ENCODE data around the gene TBC1D16.
"Not testable (repeated sequence)": the region's sequence is repeated elsewhere in the genome, so short reads cannot be mapped to it uniquely, and the experiment has no call there.

Gene TBC1D16

DNA sequence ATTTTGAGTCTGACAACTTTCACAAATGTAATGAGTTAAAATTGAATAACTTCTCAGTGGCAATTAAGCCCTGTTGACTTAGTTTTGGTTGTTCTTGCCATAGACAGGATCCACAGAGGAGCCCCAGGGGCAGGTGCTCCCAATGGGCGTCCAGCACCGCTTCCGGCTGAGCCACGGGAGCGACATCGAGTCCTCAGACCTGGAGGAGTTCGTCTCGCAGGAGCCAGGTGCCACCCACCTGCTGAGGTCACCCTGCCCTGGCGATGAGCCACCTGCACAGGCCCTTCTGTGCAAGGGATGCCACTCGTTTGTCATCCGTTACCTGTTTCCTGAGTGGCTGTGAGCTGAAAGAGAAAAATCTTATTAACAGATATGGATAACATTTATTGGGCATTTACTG lies 11.5 kb upstream of the TBC1D16 start:
- CTCF ChIA-PET, result no interaction called here
- POLR2A ChIA-PET, result no interaction called here
- no peak for DNase-seq (ENCODE audit: low read depth, low spot score)
- H3K4me3 ChIP-seq (ENCODE audit: low read depth, low read length), result no peak overlapping the region
- TF ChIP-seq, protein P1, sequence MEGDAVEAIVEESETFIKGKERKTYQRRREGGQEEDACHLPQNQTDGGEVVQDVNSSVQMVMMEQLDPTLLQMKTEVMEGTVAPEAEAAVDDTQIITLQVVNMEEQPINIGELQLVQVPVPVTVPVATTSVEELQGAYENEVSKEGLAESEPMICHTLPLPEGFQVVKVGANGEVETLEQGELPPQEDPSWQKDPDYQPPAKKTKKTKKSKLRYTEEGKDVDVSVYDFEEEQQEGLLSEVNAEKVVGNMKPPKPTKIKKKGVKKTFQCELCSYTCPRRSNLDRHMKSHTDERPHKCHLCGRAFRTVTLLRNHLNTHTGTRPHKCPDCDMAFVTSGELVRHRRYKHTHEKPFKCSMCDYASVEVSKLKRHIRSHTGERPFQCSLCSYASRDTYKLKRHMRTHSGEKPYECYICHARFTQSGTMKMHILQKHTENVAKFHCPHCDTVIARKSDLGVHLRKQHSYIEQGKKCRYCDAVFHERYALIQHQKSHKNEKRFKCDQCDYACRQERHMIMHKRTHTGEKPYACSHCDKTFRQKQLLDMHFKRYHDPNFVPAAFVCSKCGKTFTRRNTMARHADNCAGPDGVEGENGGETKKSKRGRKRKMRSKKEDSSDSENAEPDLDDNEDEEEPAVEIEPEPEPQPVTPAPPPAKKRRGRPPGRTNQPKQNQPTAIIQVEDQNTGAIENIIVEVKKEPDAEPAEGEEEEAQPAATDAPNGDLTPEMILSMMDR (IDR thresholded peaks at IDR 0.05; ENCODE audit: insufficient read depth, low read length, missing control alignments), result no peak

DNA sequence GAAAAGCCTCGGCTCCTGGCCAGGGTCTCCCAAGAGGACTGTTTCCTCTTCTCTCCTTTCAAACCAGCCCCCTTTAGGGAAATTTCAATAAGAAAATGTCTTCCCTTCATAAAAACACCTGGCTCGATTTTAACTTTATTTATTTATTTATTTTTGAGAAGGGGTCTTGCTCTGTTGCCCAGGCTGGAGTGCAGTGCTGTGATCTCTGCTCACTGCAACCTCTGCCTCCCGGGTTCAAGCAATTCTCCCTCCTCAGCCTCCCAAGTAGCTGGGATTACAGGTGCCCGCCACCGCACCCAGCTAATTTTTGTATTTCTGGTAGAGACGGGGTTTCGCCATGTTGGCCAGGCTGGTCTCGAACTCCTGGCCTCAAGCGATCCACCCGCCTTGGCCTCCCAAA lies 11.0 kb upstream of the TBC1D16 start:
- DNase-seq (ENCODE audit: low read depth, low spot score); CTCF ChIA-PET; POLR2A ChIA-PET; H3K4me3 ChIP-seq (ENCODE audit: low read depth, low read length): not testable (repeated sequence)

DNA sequence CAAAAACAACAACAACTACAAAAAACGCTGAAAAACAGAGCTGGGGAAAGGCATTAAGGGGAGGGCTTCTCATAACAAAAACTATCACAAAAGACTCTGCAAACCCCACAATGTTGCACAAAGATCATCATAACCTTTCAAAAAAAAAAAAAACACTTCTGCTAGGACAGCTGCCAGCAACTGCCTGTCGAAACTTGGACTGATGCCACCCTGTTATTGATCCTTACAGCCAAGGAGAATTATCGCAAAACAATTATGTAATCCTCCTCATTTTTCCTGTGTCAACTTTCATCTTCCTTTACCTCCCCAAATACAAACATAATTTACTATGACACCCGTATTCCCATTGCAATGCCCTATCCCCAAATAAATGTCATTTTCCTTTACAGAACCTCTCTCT lies 10.0 kb upstream of the TBC1D16 start:
- TF ChIP-seq, protein P1 (IDR thresholded peaks at IDR 0.05; ENCODE audit: insufficient read depth, low read length, missing control alignments), result no peak
- H3K4me3 ChIP-seq (ENCODE audit: low read depth, low read length), result no peak overlapping the region
- CTCF ChIA-PET, result interaction anchor here (0.6 to 1.3 kb wide), 3 partner anchors 11 to 304 kb away, joined by 3 to 4 read pairs (median 3); no protein-coding TSS in a partner anchor
- no peak for DNase-seq (ENCODE audit: low read depth, low spot score)
- POLR2A ChIA-PET, result no interaction called here

DNA sequence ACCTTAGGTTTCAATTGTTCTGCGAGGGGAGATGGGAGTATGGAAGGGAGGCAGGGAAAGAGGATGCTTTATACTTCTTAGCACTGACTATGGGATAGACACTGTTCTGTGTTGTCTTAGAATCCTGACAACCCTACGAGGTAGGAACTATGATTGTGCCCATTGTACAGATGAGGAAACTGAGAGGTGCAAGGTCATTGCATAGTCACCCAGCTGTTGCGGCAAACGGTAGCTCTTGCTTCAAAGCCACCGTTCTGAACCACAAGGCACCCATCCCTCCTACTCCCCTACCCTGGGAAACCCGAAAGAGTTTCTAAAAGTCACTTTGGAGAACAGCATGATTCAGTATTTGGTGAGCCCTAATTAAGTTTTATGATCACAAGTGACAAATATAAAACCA lies 8.3 kb upstream of the TBC1D16 start:
- TF ChIP-seq, protein P1 (IDR thresholded peaks at IDR 0.05; ENCODE audit: insufficient read depth, low read length, missing control alignments), result no peak
- CTCF ChIA-PET, result interaction anchor here (0.9 kb wide), 1 partner anchor 36 kb away, joined by 3 read pairs; no protein-coding TSS in a partner anchor
- POLR2A ChIA-PET, result no interaction called here
- no peak for DNase-seq (ENCODE audit: low read depth, low spot score)
- no peak overlapping the region for H3K4me3 ChIP-seq (ENCODE audit: low read depth, low read length)

DNA sequence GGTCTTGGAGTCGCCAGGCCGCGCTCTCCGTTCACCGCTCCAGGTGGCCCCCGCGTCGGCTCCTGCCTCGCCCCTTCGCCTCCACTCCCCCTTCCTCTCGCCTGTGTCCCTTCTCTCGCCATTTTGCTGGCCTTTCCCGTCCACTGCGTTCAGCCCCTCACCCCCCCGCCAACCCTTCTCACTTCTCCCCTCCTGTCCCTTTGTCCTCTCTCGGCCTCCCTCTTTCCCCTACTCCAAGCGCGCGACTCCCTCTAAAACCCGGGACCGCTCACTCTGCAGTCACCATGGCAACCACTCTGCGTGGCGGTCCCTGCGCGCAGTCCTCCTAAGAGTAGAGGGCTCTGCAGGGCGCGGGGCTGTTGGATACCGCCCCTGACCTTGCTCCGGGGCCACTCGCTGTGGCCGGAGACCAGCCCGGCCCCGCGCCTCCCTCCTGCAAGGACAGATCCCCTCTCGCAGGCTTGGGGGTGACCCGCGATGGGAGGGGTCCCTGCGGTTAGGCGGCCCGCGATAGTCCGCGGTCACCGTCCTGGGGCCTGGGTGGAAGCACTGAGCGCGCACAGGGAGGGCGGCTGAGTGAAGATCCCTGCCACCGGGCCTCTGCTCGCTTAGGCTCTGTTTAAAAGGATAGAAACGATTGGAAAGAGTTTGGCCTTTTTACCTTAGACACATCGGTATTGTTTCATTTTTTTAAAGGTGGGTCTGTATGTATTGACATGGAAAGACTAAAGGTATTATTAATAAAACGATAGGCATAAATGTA lies 1.2 kb upstream of the TBC1D16 start:
- TF ChIP-seq, protein P1 (IDR thresholded peaks at IDR 0.05; ENCODE audit: insufficient read depth, low read length, missing control alignments), result no peak
- no peak for DNase-seq (ENCODE audit: low read depth, low spot score)
- POLR2A ChIA-PET, result no interaction called here
- H3K4me3 ChIP-seq (ENCODE audit: low read depth, low read length), result peak overlapping the region; percentile 88
- CTCF ChIA-PET, result interaction anchor here (1.0 kb wide), 1 partner anchor 65 kb away, joined by 3 read pairs; the partner anchor contains the start of gene GAA

DNA sequence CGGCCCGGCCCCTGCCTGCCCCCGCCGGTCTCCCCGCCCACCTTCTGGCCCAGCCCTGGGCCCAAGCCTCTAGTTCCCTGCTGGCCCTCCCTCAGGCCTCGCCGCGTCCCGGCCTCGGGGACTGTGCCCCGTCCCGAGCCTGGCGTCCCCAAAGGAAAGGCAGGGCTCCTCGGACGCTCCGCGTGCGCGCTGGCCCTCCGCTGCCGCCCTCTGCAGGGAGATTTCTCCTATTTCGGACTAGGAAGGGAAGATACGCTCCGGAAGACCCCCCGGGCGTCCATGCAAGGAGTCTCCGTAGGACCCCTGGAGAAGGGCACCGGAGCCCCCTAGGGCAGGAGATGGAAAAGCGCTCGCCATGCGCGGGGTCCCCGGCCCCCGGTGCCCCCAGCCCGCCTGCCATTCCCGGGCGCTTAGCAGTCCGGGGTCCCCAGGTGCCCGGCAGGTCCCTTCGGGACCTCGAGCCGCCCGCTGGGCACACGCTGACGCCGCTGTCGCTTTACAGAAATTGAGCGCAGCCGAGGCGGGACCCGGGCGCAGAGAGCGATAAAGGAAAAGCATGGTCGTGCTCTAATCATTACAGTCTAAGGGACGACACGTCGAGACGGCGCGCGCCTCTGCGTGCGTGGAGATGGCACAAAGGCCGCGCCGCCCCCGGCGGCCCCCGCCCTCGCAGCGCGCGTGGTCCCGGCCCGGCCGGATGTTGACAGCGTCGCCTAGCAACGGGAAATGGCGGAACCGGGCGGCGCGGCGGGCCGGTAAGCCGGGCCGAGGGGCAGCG lies 454 bp upstream of the TBC1D16 start, which contains the start of gene CCDC40:
Gene CCDC40 (plus strand): TSS at position 706 of the 778 bp plus-strand sequence. CDS start 21 bp downstream, at position 727.
- peak within 1 kb of the TSS; percentile 88 for H3K4me3 ChIP-seq (ENCODE audit: low read depth, low read length)
- CTCF ChIA-PET, result interaction anchor here (2.1 kb wide), 1 partner anchor 65 kb away, joined by 7 read pairs; the partner anchor contains the start of gene GAA
- POLR2A ChIA-PET, result no interaction called here
- DNase-seq (ENCODE audit: low read depth, low spot score), result no peak
- TF ChIP-seq, protein P1 (IDR thresholded peaks at IDR 0.05; ENCODE audit: insufficient read depth, low read length, missing control alignments), result peak; percentile 2

Data from AG04449 (cell line).